Thoracic aorta (tissue), 2 donors: ENCODE results near the gene RNU6-1. TPM values are rescaled to one million over a fixed set of nuclear protein-coding genes. Genes with fewer than 3 reads are reported as not detected.
A peak's percentile ranks its signal among the peaks of the same experiment; 100 is the strongest.

Experiments
- ATAC-seq: fragments of 150-250 bp; one replicate; pipeline ENCODE4 v1.8.0; 2017; ENCODE audit warnings: low read depth; ENCODE audit not compliant: insufficient number of reproducible peaks, low FRiP score
- DNase-seq: peaks from one replicate; pipeline ENCODE4 v3.0.0-alpha.2; 2020; ENCODE audit warnings: low spot score
- H3K27ac ChIP-seq, 2 donors: fragments of 200-600 bp; sonication (generic); 1 replicate in 1 of 2; 2 replicates in 1 of 2; pipeline ENCODE4 v1.5.1; 2016; ENCODE audit warnings: mild to moderate bottlenecking in 2 of 2, moderate library complexity in 2 of 2
- H3K27me3 ChIP-seq: fragments of 200-600 bp; sonication (generic); replicated peaks from 2 replicates; pipeline ENCODE4 v1.6.0; 2016; ENCODE audit warnings: mild to moderate bottlenecking; ENCODE audit not compliant: insufficient read depth
- H3K36me3 ChIP-seq: fragments of 200-600 bp; sonication (generic); one replicate; pipeline ENCODE4 v1.5.1; 2016
- H3K4me1 ChIP-seq, 2 donors: fragments of 200-600 bp; sonication (generic); 1 replicate in 1 of 2; 2 replicates in 1 of 2; pipeline versions ENCODE4 v1.5.1 to v1.6.0; 2016; ENCODE audit warnings: low read depth in 2 of 2, mild to moderate bottlenecking in 1 of 2; ENCODE audit not compliant: control insufficient read depth in 1 of 2
- H3K4me3 ChIP-seq: fragments of 200-600 bp; sonication (generic); 2 replicates; pipeline ENCODE4 v1.5.1; 2016; ENCODE audit warnings: mild to moderate bottlenecking
- H3K9me3 ChIP-seq: fragments of 200-600 bp; sonication (generic); 2 replicates; pipeline ENCODE4 v1.5.1; 2016
- CTCF ChIP-seq: fragments of 200-600 bp; sonication (generic); IDR thresholded peaks from one replicate; pipeline ENCODE4 v1.5.1; 2019; ENCODE audit warnings: antibody characterized with exemption
- total RNA-seq, 2 donors: library from RNA; depleted of rRNA; stranded (reverse); fragments of >200 nt; gene quantifications; one replicate each; pipeline versions ENCODE4 v1.1.0 to v1.2.3, GENCODE V29; 2016

The RNU6-1 gene
- total RNA-seq, 2 donors from 2014 or later, result not detected

GRCh38 chr15:67836955-67837354 is 2.9 kb downstream of the RNU6-1 start:
- DNase-seq (no peak), ATAC-seq (no peak)
- no peak overlapping the region for H3K4me3 ChIP-seq
- TF ChIP-seq CTCF, result no peak
- H3K36me3 ChIP-seq, result no peaks in the 10 kb centered on the region
- peaks cover 20% of the 10 kb centered on the region for H3K27me3 ChIP-seq
- H3K4me1 ChIP-seq, result peaks cover 30 to 59% of the 10 kb centered on the region in 2 donors
- H3K9me3 ChIP-seq, result no peaks in the 10 kb centered on the region
- H3K27ac ChIP-seq, result no peak overlapping the region

- H3K9me3 ChIP-seq, result no peaks in the 10 kb centered on the region
- peaks cover 30 to 54% of the 10 kb centered on the region in 2 donors for H3K4me1 ChIP-seq
- DNase-seq (no peak), ATAC-seq (no peak)
- peaks cover 21% of the 10 kb centered on the region for H3K27me3 ChIP-seq
- TF ChIP-seq CTCF, result peak; percentile 82
- H3K36me3 ChIP-seq, result no peaks in the 10 kb centered on the region
- H3K4me3 ChIP-seq, result peak overlapping the region; percentile 66
- H3K27ac ChIP-seq, result no peak overlapping the region
Measured at GRCh38 chr15:67836477-67836876, 3.4 kb downstream of the RNU6-1 start.

- H3K27me3 ChIP-seq, result peaks cover 25% of the 10 kb centered on the region
- no peaks in the 10 kb centered on the region for H3K36me3 ChIP-seq
- DNase-seq (no peak), ATAC-seq (no peak)
- peak overlapping the region; percentile 66 for H3K4me3 ChIP-seq
- no peaks in the 10 kb centered on the region for H3K9me3 ChIP-seq
- no peak overlapping the region for H3K27ac ChIP-seq
- H3K4me1 ChIP-seq, result peaks cover 30 to 51% of the 10 kb centered on the region in 2 donors
- TF ChIP-seq CTCF, result no peak
Measured at GRCh38 chr15:67836134-67836455, 3.8 kb downstream of the RNU6-1 start.

GRCh38 chr15:67835297-67836133 is 4.3 kb downstream of the RNU6-1 start:
- ATAC-seq, result no peak
- Histone ChIP-seq H3K4me1 (peaks cover 30 to 51% of the 10 kb centered on the region in 2 donors), H3K27ac (no peak overlapping the region), H3K27me3 (peaks cover 31% of the 10 kb centered on the region), H3K4me3 (peak overlapping the region; percentile 66), H3K36me3 (no peaks in the 10 kb centered on the region), H3K9me3 (no peaks in the 10 kb centered on the region)
- DNase-seq, result no peak
- no peak for TF ChIP-seq CTCF

GRCh38 chr15:67834581-67835296 is 5.1 kb downstream of the RNU6-1 start:
- Histone ChIP-seq H3K4me3 (peak overlapping the region; percentile 66), H3K27ac (no peak overlapping the region), H3K27me3 (peaks cover 39% of the 10 kb centered on the region), H3K9me3 (no peaks in the 10 kb centered on the region), H3K4me1 (peaks cover 30 to 51% of the 10 kb centered on the region in 2 donors), H3K36me3 (no peaks in the 10 kb centered on the region)
- no peak for DNase-seq
- no peak for TF ChIP-seq CTCF
- no peak for ATAC-seq
